Pancreas (tissue), 10 donors: ENCODE measurements around the gene PEDS1. TPM values are rescaled to one million over a fixed set of nuclear protein-coding genes. Genes with fewer than 3 reads are reported as not detected.
A peak's percentile ranks its signal among the peaks of the same experiment; 100 is the strongest.

ENCODE experiments used
- ATAC-seq, 4 donors: fragments of 200-7000 bp; cut with Tn5 transposase; one replicate each; pipeline versions ENCODE4 v1.8.0 to v1.9.1; 2020; ENCODE audit warnings: mild to moderate bottlenecking in 4 of 4, moderate library complexity in 4 of 4
- DNase-seq, 6 donors: peaks; one replicate each; pipeline ENCODE4 v3.0.0-alpha.2; 2020
- FAIRE-seq: peaks from 2 replicates; lab custom pipeline; 2012; peaks lifted over from hg19 to GRCh38; lab: Jason Lieb, UNC
- H3K27ac ChIP-seq, 4 donors: fragments of 200-600 bp; sonication (generic); 1 replicate in 3 of 4; 2 replicates in 1 of 4; pipeline versions ENCODE4 v1.5.0 to v1.8.0; 2020
- H3K27me3 ChIP-seq, 4 donors: fragments of 200-600 bp; one replicate each; pipeline ENCODE4 v1.8.0; 2021
- H3K36me3 ChIP-seq, 3 donors: fragments of 200-600 bp; sonication (generic) in 1 of 3; one replicate each; pipeline versions ENCODE4 v1.5.0 to v1.8.0; 2020 to 2021
- H3K4me1 ChIP-seq, 3 donors: fragments of 200-600 bp; one replicate each; pipeline ENCODE4 v1.8.0; 2021
- H3K4me3 ChIP-seq, 4 donors: fragments of 200-600 bp; sonication (generic) in 2 of 4; one replicate each; pipeline versions ENCODE4 v1.5.0 to v1.8.0; 2020 to 2021
- H3K9me3 ChIP-seq, 4 donors: fragments of 200-600 bp; one replicate each; pipeline ENCODE4 v1.8.0; 2021
- CTCF ChIP-seq, 4 donors: fragments of 200-600 bp; sonication (generic) in 3 of 4; IDR thresholded peaks; one replicate each; pipeline versions ENCODE4 v1.5.0 to v1.8.0; 2021; ENCODE audit warnings: antibody characterized with exemption in 4 of 4
- WGBS, 2 donors: extraction: QIAGEN DNeasy Blood & Tissue Kit; methylation state at CpG; one replicate each; pipeline ENCODE4 v1.1.7; 2013; 5-methylcytosine and 5-hydroxymethylcytosine counted together
- intact Hi-C, 3 donors: fragments of 100-400 bp; cut with DNase I; formaldehyde crosslinking; loops; one replicate each; pipeline versions ENCODE4 v1.11.1 to v1.14.2; 2022
- polyA plus RNA-seq, 2 donors: library from polyadenylated mRNA; stranded (reverse); fragments of 200-250 nt; gene quantifications; one replicate each; pipeline ENCODE4 v1.2.3, GENCODE V29; 2013
- total RNA-seq, 6 donors: library from RNA; stranded (reverse); fragmentation: NEBNext Ultra II Directional in 4 of 6; extraction: Animal tissue kit (Norgen Biotek cat#: 25700) in 4 of 6; gene quantifications; one replicate each; pipeline versions ENCODE4 v1.2.1 to v1.2.4, GENCODE V29; 2021 to 2023
- donor health status: healthy with polysubstance abuse.
- donor health status: DM: no; HTN: no; CAD: no; lungs with moderate emphysema.
- donor health status: DM: no; HTN: no; CAD: no.
- donor health status: control.
- donor health status: control.
- donor health status: Bipolar disorder and iron deficiency.
- donor health status: DM: yes; HTN: yes; CAD: no.
- donor health status: DM: no; HTN: no; CAD: no.
- donor health status: DM: no; HTN: no; CAD: no.
- donor health status: DM: yes; HTN: yes; CAD: no.

PEDS1 gene
- total and polyA plus RNA-seq, 8 donors: 3.5 to 11.0 (median 6.4) TPM

- peak overlapping the region in 2 of 4 donors; percentile 45 to 58 for H3K27ac ChIP-seq
- intact Hi-C loops: no loop called here
- WGBS, 2 donors: 75 to 82% methylated on average over 6 of the region's 6 CpGs
- no peaks in the 10 kb centered on the region for H3K27me3 ChIP-seq
- TF ChIP-seq CTCF (IDR thresholded peaks at IDR 0.05): no peak
- peaks cover 0 to 11% (median 3%) of the 10 kb centered on the region in 3 donors for H3K36me3 ChIP-seq
- no peaks in the 10 kb centered on the region for H3K9me3 ChIP-seq
- FAIRE-seq (no peak), ATAC-seq (no peak), DNase-seq (no peak)
- H3K4me3 ChIP-seq: no peak overlapping the region
- peaks cover 22 to 36% (median 23%) of the 10 kb centered on the region in 3 donors for H3K4me1 ChIP-seq
Measured at GRCh38 chr20:50146214-50146613, 7.3 kb downstream of the PEDS1 start.

GRCh38 chr20:50145566-50145965 is 8.0 kb downstream of the PEDS1 start:
- DNase-seq (no peak), ATAC-seq (no peak), FAIRE-seq (no peak)
- intact Hi-C loops: no loop called here
- Histone ChIP-seq H3K4me3 (no peak overlapping the region), H3K36me3 (peaks cover 0 to 11% (median 3%) of the 10 kb centered on the region in 3 donors), H3K4me1 (peaks cover 16 to 29% (median 22%) of the 10 kb centered on the region in 3 donors), H3K27ac (no peak overlapping the region), H3K27me3 (no peaks in the 10 kb centered on the region), H3K9me3 (no peaks in the 10 kb centered on the region)
- no peak for TF ChIP-seq CTCF (IDR thresholded peaks at IDR 0.05)
- 88 to 98% methylated on average over 6 of the region's 6 CpGs for WGBS, 2 donors

GRCh38 chr20:50144362-50144761 is 9.2 kb downstream of the PEDS1 start:
- Histone ChIP-seq H3K9me3 (no peaks in the 10 kb centered on the region), H3K4me1 (peaks cover 5 to 17% (median 12%) of the 10 kb centered on the region in 3 donors), H3K36me3 (peaks cover 0 to 11% (median 3%) of the 10 kb centered on the region in 3 donors), H3K27me3 (no peaks in the 10 kb centered on the region), H3K4me3 (no peak overlapping the region), H3K27ac (peak overlapping the region in 2 of 4 donors; percentile 41 to 48)
- 61 to 63% methylated on average over 4 of the region's 4 CpGs for whole genome bisulfite sequencing, 2 donors
- no peak for TF ChIP-seq CTCF (IDR thresholded peaks at IDR 0.05)
- DNase-seq: no peak
- intact Hi-C loops: no loop called here
- ATAC-seq: peak in 3 of 4 donors; percentile 33 to 65 (median 42)
- FAIRE-seq: no peak

DNA sequence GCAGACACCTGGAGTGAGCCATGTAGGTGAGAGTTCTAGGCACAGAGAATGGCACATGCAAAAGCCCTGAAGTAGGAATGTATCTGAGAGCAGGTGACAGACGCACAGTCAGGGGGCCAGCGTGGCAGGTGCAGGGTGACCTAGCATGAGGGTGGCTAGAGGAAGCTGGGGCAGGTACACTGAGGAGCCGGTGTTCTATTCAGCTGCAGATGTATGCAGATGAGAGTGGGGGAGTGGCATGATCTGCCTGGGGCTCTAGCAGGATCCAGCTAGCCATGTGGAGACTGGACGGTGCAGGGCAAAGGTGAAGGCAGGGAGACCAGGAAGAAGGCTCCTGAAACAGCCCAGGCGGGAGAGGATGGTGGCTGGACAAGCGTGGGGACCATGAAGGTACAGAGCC is 10.7 kb downstream of the PEDS1 start:
- no peak for FAIRE-seq
- no peak overlapping the region for H3K27ac ChIP-seq
- 88 to 94% methylated on average over 6 of the region's 6 CpGs for WGBS, 2 donors

More for the DNA sequence above, 10.7 kb downstream of the PEDS1 start:
- H3K27me3 ChIP-seq: no peaks in the 10 kb centered on the region
- peaks cover 0 to 11% (median 3%) of the 10 kb centered on the region in 3 donors for H3K36me3 ChIP-seq
- DNase-seq: no peak
- intact Hi-C loops: no loop called here
- H3K4me3 ChIP-seq: no peak overlapping the region
- peaks cover under 1 to 8% (median 7%) of the 10 kb centered on the region in 3 donors for H3K4me1 ChIP-seq
- TF ChIP-seq CTCF (IDR thresholded peaks at IDR 0.05): no peak
- no peaks in the 10 kb centered on the region for H3K9me3 ChIP-seq
- no peak for ATAC-seq
